Measurements from ENCODE around the gene GIGYF2. TPM values are rescaled to one million over a fixed set of nuclear protein-coding genes. Genes with fewer than 3 reads are reported as not detected.

The GIGYF2 gene
- total and polyA plus RNA-seq, 2 of the 13 experiments (the other 11 are each of a cell fraction or from before 2014, with no cell fraction given): 44.9 to 73.5 TPM

DNA sequence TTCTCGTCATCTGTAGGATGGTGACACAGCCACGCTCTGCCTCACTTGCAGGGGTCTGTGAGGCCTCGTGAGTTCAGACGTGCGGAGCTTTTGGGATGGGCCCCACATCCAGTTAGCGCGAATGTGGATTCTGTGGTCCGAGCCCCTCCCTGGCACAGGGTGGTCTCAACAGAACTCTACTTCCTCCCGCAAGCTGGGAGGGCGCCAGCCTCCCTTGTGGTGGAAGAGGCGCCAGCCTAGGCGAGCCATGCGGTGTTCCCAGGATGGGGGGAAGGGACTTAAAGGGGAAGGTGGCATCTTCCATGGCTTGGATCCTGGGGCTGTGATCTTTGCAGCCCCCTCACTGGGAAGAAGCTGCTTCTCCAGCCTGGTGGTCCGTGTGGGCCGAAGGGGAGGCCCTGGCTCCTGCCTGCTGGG is 174.3 kb downstream of the GIGYF2 start (continued):
- TF ChIP-seq, protein P1, sequence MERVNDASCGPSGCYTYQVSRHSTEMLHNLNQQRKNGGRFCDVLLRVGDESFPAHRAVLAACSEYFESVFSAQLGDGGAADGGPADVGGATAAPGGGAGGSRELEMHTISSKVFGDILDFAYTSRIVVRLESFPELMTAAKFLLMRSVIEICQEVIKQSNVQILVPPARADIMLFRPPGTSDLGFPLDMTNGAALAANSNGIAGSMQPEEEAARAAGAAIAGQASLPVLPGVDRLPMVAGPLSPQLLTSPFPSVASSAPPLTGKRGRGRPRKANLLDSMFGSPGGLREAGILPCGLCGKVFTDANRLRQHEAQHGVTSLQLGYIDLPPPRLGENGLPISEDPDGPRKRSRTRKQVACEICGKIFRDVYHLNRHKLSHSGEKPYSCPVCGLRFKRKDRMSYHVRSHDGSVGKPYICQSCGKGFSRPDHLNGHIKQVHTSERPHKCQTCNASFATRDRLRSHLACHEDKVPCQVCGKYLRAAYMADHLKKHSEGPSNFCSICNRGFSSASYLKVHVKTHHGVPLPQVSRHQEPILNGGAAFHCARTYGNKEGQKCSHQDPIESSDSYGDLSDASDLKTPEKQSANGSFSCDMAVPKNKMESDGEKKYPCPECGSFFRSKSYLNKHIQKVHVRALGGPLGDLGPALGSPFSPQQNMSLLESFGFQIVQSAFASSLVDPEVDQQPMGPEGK (CRISPR knock-in tag; IDR thresholded peaks at IDR 0.05): peak; percentile 1; the same call in 1 of the 2 replicates
- TF ChIP-seq ZNF816 (CRISPR knock-in tag; IDR thresholded peaks at IDR 0.05; ENCODE audit: borderline replicate concordance): no peak
- TF ChIP-seq ZNF644 (CRISPR knock-in tag; IDR thresholded peaks at IDR 0.05; ENCODE audit: low read depth): no peak
- peak; percentile 39; the same call in 1 of the 2 replicates for TF ChIP-seq ZNF550 (CRISPR knock-in tag; IDR thresholded peaks at IDR 0.05; ENCODE audit: borderline replicate concordance)
- TF ChIP-seq HDAC1 (CRISPR knock-in tag; IDR thresholded peaks at IDR 0.05): no peak
- TF ChIP-seq, protein P2, sequence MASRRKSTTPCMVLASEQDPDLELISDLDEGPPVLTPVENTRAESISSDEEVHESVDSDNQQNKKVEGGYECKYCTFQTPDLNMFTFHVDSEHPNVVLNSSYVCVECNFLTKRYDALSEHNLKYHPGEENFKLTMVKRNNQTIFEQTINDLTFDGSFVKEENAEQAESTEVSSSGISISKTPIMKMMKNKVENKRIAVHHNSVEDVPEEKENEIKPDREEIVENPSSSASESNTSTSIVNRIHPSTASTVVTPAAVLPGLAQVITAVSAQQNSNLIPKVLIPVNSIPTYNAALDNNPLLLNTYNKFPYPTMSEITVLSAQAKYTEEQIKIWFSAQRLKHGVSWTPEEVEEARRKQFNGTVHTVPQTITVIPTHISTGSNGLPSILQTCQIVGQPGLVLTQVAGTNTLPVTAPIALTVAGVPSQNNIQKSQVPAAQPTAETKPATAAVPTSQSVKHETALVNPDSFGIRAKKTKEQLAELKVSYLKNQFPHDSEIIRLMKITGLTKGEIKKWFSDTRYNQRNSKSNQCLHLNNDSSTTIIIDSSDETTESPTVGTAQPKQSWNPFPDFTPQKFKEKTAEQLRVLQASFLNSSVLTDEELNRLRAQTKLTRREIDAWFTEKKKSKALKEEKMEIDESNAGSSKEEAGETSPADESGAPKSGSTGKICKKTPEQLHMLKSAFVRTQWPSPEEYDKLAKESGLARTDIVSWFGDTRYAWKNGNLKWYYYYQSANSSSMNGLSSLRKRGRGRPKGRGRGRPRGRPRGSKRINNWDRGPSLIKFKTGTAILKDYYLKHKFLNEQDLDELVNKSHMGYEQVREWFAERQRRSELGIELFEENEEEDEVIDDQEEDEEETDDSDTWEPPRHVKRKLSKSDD (CRISPR knock-in tag; IDR thresholded peaks at IDR 0.05; ENCODE audit: low read depth): 0 out of 2 replicates have a peak, but pooled peaks have one; percentile 56
- no peak for TF ChIP-seq MIXL1 (CRISPR knock-in tag; IDR thresholded peaks at IDR 0.05)
- TF ChIP-seq, protein P3, sequence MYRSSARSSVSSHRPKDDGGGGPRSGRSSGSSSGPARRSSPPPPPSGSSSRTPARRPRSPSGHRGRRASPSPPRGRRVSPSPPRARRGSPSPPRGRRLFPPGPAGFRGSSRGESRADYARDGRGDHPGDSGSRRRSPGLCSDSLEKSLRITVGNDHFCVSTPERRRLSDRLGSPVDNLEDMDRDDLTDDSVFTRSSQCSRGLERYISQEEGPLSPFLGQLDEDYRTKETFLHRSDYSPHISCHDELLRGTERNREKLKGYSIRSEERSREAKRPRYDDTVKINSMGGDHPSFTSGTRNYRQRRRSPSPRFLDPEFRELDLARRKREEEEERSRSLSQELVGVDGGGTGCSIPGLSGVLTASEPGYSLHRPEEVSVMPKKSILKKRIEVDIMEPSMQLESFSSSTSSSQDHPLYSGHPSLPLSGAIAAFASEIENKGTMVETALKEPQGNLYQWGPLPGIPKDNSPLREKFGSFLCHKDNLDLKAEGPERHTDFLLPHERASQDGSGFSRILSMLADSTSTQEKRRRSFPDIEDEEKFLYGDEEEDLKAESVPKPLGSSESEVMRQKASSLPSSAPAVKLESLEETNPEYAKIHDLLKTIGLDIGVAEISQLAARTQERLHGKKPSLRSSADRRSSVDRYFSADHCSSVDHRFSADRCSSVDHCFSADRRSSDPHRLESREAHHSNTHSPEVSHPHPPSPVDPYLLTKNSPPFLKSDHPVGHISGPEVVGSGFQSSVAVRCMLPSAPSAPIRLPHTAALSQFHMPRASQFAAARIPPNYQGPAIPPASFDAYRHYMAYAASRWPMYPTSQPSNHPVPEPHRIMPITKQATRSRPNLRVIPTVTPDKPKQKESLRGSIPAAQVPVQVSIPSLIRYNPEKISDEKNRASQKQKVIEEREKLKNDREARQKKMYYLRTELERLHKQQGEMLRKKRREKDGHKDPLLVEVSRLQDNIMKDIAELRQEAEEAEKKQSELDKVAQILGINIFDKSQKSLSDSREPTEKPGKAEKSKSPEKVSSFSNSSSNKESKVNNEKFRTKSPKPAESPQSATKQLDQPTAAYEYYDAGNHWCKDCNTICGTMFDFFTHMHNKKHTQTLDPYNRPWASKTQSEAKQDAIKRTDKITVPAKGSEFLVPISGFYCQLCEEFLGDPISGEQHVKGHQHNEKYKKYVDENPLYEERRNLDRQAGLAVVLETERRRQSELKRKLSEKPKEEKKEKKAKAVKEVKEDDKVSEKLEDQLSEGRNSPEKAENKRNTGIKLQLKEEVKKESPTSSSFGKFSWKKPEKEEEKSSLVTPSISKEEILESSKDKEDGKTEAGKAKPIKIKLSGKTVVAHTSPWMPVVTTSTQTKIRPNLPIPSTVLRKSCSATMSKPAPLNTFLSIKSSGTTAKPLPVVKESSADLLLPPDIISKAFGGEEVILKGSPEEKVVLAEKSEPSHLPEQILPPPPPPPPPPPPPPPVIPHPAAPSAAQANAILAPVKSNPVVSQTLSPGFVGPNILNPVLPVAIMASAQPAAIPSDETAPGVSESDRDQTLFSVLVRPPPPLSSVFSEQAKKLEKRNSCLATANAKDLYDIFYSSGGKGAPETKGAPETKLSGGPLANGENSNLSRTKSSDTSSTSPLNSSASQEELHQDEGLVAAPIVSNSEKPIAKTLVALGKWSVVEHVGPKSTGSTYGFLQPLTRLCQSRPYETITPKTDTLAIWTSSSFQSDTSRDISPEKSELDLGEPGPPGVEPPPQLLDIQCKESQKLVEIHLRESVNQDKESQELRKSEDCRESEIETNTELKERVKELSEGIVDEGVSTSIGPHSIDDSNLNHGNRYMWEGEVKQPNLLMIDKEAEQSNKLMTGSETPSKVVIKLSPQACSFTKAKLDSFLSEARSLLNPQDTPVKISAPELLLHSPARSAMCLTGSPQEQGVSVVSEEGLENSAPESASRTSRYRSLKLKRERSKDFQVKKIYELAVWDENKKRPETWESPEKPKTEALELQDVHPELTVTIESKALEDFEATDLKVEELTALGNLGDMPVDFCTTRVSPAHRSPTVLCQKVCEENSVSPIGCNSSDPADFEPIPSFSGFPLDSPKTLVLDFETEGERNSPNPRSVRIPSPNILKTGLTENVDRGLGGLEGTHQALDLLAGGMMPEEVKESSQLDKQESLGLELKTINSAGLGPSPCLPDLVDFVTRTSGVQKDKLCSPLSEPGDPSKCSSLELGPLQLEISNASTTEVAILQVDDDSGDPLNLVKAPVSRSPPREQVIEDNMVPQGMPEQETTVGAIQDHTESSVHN (CRISPR knock-in tag; IDR thresholded peaks at IDR 0.05): 0 out of 2 replicates have a peak, but pooled peaks have one; percentile 80
- 0 out of 2 replicates have a peak, but pooled peaks have one; percentile 4 for TF ChIP-seq ZBTB7B (CRISPR knock-in tag; IDR thresholded peaks at IDR 0.05)
- TF ChIP-seq HES4 (CRISPR knock-in tag; IDR thresholded peaks at IDR 0.05; ENCODE audit: borderline replicate concordance): no peak
- TF ChIP-seq, protein P4, sequence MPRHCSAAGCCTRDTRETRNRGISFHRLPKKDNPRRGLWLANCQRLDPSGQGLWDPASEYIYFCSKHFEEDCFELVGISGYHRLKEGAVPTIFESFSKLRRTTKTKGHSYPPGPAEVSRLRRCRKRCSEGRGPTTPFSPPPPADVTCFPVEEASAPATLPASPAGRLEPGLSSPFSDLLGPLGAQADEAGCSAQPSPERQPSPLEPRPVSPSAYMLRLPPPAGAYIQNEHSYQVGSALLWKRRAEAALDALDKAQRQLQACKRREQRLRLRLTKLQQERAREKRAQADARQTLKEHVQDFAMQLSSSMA (CRISPR knock-in tag; IDR thresholded peaks at IDR 0.05): peak; percentile 79; the same call in 1 of the 2 replicates
